B cell (primary cell): ENCODE measurements around the gene NLRC5. TPM values are rescaled to one million over a fixed set of nuclear protein-coding genes. Genes with fewer than 3 reads are reported as not detected.

Source experiments
- ATAC-seq: fragments of 200-7000 bp; cut with Tn5 transposase; one replicate; pipeline ENCODE4 v1.10.0; 2021; ENCODE audit warnings: low read depth, mild to moderate bottlenecking, moderate number of reproducible peaks, moderate library complexity
- CTCF ChIA-PET: fragments of 350-600 bp; sonication (Branson Sonifier 250); formaldehyde crosslinking; loops from one replicate; lab custom pipeline; 2021; ENCODE audit warnings: antibody characterized with exemption, inconsistent platforms; lab: Charles Lee
- POLR2A ChIA-PET: fragments of 350-600 bp; sonication (Branson Sonifier 250); formaldehyde crosslinking; loops from one replicate; lab custom pipeline; 2021; ENCODE audit warnings: antibody characterized with exemption; lab: Charles Lee
- DNase-seq: peaks from one replicate; pipeline ENCODE4 v3.0.0; 2013
- H2AFZ ChIP-seq: 2 replicates; pipeline ENCODE4 v1.6.1; 2012; ENCODE audit warnings: mild to moderate bottlenecking, low read depth, low read length; ENCODE audit not compliant: insufficient read depth, poor library complexity, severe bottlenecking
- H3K27ac ChIP-seq, 2 donors: 1 replicate in 1 of 2; 2 replicates in 1 of 2; pipeline ENCODE4 v1.5.1; 2012 to 2013; ENCODE audit warnings: low read length in 2 of 2, mild to moderate bottlenecking in 2 of 2, moderate library complexity in 1 of 2
- H3K27me3 ChIP-seq, 4 experiments: fragments of 200-600 bp in 1 of 4; sonication (generic) in 1 of 4; replicated peaks in 1 of 4; 1 replicate in 2 of 4; 2 replicates in 2 of 4; pipeline versions ENCODE4 v1.6.1 to v1.7.0; 2013 to 2016; ENCODE audit warnings: low read length in 3 of 4, mild to moderate bottlenecking in 2 of 4, mixed read lengths in 1 of 4, moderate library complexity in 1 of 4; ENCODE audit not compliant: insufficient read depth in 4 of 4, control insufficient read depth in 3 of 4; ENCODE audit errors: control extremely low read depth in 1 of 4
- H3K36me3 ChIP-seq, 2 experiments: replicated peaks in 1 of 2; 1 replicate in 1 of 2; 2 replicates in 1 of 2; pipeline versions ENCODE4 v1.6.1 to v1.7.1; 2013; ENCODE audit warnings: low read length in 1 of 2; ENCODE audit not compliant: insufficient read depth in 2 of 2, control insufficient read depth in 1 of 2; ENCODE audit errors: control extremely low read depth in 1 of 2, extremely low read depth in 1 of 2
- H3K4me1 ChIP-seq, 2 donors: fragments of 200-600 bp in 1 of 2; sonication (generic) in 1 of 2; 1 replicate in 1 of 2; 2 replicates in 1 of 2; pipeline versions ENCODE4 v1.5.1 to v1.6.1; 2013 to 2017; ENCODE audit warnings: low read length in 2 of 2; ENCODE audit not compliant: control insufficient read depth in 2 of 2, insufficient read depth in 2 of 2
- H3K4me2 ChIP-seq: replicated peaks from 2 replicates; pipeline ENCODE3; 2012; ENCODE audit warnings: mild to moderate bottlenecking, low read depth, low read length; ENCODE audit not compliant: poor library complexity, severe bottlenecking
- H3K4me3 ChIP-seq, 5 experiments: fragments of 200-600 bp in 1 of 5; sonication (generic) in 1 of 5; 1 replicate in 3 of 5; 2 replicates in 2 of 5; pipeline versions ENCODE4 v1.5.1 to v1.7.0; 2011 to 2016; ENCODE audit warnings: low read length in 4 of 5, mild to moderate bottlenecking in 4 of 5, low read depth in 2 of 5, control low read depth in 1 of 5, moderate library complexity in 1 of 5; ENCODE audit not compliant: insufficient read depth in 1 of 5; ENCODE audit errors: control extremely low read depth in 1 of 5, extremely low read depth in 1 of 5
- H3K79me2 ChIP-seq: fragments of 200-600 bp; sonication (generic); one replicate; pipeline ENCODE4 v1.6.0; 2016; ENCODE audit warnings: low read length; ENCODE audit not compliant: control insufficient read depth, insufficient read depth
- H3K9ac ChIP-seq: fragments of 200-600 bp; sonication (generic); 2 replicates; pipeline ENCODE4 v1.6.1; 2017; ENCODE audit warnings: mild to moderate bottlenecking, low read length, moderate library complexity
- H3K9me3 ChIP-seq, 3 donors: one replicate each; pipeline versions ENCODE4 v1.6.1 to v1.7.1; 2013; ENCODE audit warnings: low read length in 2 of 3; ENCODE audit not compliant: control insufficient read depth in 2 of 3, insufficient read depth in 1 of 3; ENCODE audit errors: control extremely low read depth in 1 of 3
- H4K20me1 ChIP-seq: 2 replicates; pipeline ENCODE4 v1.6.0; 2012; ENCODE audit warnings: mild to moderate bottlenecking, low read length; ENCODE audit not compliant: insufficient read depth, control insufficient read depth, poor library complexity, severe bottlenecking
- H3K27ac Mint-ChIP-seq: one replicate; pipeline ENCODE4 v1.8.0; 2021; ENCODE audit warnings: mixed read lengths
- H3K27me3 Mint-ChIP-seq: one replicate; pipeline ENCODE4 v1.8.0; 2021; ENCODE audit warnings: mixed read lengths
- H3K4me1 Mint-ChIP-seq: one replicate; pipeline ENCODE4 v1.8.0; 2021; ENCODE audit warnings: mixed read lengths
- H3K4me3 Mint-ChIP-seq: one replicate; pipeline ENCODE4 v1.8.0; 2021; ENCODE audit warnings: mixed read lengths
- H3K9me3 Mint-ChIP-seq: one replicate; pipeline ENCODE4 v1.8.0; 2022; ENCODE audit warnings: mixed read lengths; ENCODE audit not compliant: insufficient read depth
- CTCF ChIP-seq: fragments of 200-600 bp; IDR thresholded peaks from one replicate; pipeline ENCODE4 v1.8.0; 2022; ENCODE audit warnings: antibody characterized with exemption, mild to moderate bottlenecking
- EZH2 ChIP-seq: IDR thresholded peaks from 2 replicates; pipeline ENCODE4 v1.6.1; 2012; ENCODE audit warnings: borderline replicate concordance, low read depth, mild to moderate bottlenecking, moderate library complexity, low read length; ENCODE audit not compliant: insufficient read depth, poor library complexity, severe bottlenecking
- WGBS: methylation state at CpG from one replicate; pipeline ENCODE4 v1.1.5; 2013; ENCODE audit warnings: missing lambda C conversion rate; ENCODE audit not compliant: insufficient coverage; 5-methylcytosine and 5-hydroxymethylcytosine counted together
- intact Hi-C: fragments of 100-400 bp; cut with micrococcal nuclease; formaldehyde crosslinking; loops from one replicate; pipeline ENCODE4 v1.10.0; 2022
- polyA plus RNA-seq: library from polyadenylated mRNA; depleted of rRNA; stranded (reverse); fragments of >200 nt; gene quantifications from 2 replicates; pipeline ENCODE4 v1.2.3, GENCODE V29; 2012
- total RNA-seq, 2 donors: library from RNA; stranded (reverse); fragments of 120-200 nt in 1 of 2; gene quantifications; 1 replicate in 1 of 2; 2 replicates in 1 of 2; pipeline versions ENCODE4 v1.2.3 to v1.2.4, GENCODE V29; 2013 to 2022

NLRC5 gene
- total and polyA plus RNA-seq, 2 donors (not counting 1 experiment from before 2014, with no cell fraction given): 349 to 510 TPM

- 60% methylated on average over 1 of the region's 5 CpGs for WGBS
- Histone ChIP-seq H2AFZ (no peak overlapping the region), H3K4me1 (peaks cover 62 to 74% of the 10 kb centered on the region in 2 donors), H3K9ac (no peak overlapping the region), H3K4me3 (no peak overlapping the region), H3K4me2 (peak overlapping the region; percentile 38), H3K9me3 (peaks cover 0 to 9% (median 0%) of the 10 kb centered on the region in 3 donors), H3K27me3 (no peaks in the 10 kb centered on the region), H3K36me3 (peaks cover 0 to 7% of the 10 kb centered on the region in 2 experiments), H3K27ac (peak overlapping the region; percentile 42 to 62), H4K20me1 (no peaks in the 10 kb centered on the region), H3K79me2 (peaks cover 71% of the 10 kb centered on the region)
- no peaks in the 10 kb centered on the region for H3K27me3 Mint-ChIP-seq
- TF ChIP-seq EZH2 (no peak), CTCF (no peak)
- peak overlapping the region; percentile 59 for H3K4me3 Mint-ChIP-seq
- peaks cover 69% of the 10 kb centered on the region for H3K4me1 Mint-ChIP-seq
- intact Hi-C loops: no loop called here
- DNase-seq (no peak), ATAC-seq (no peak)
- H3K27ac Mint-ChIP-seq: peak overlapping the region; percentile 72
- POLR2A ChIA-PET: interaction anchor here (0.6 to 1.3 kb wide), 3 partner anchors 18 to 97 kb away, joined by 3 to 4 read pairs (median 3); partner anchors contain the start of gene NLRC5
- no peaks in the 10 kb centered on the region for H3K9me3 Mint-ChIP-seq
- CTCF ChIA-PET: interaction anchor here (1.2 to 7.5 kb wide), 3 partner anchors 12 to 43 kb away, joined by 3 to 49 read pairs (median 4); partner anchors contain the start of gene CETP
Measured at GRCh38 chr16:57007050-57007449, 17.7 kb downstream of the NLRC5 start.

GRCh38 chr16:57007530-57007929 lies 18.2 kb downstream of the NLRC5 start:
- intact Hi-C loops: no loop called here
- peak overlapping the region; percentile 42 to 62 for H3K27ac ChIP-seq
- 80% methylated on average over 1 of the region's 3 CpGs for WGBS

More at GRCh38 chr16:57007530-57007929, 18.2 kb downstream of the NLRC5 start:
- H3K9ac ChIP-seq: no peak overlapping the region
- no peak overlapping the region for H3K4me2 ChIP-seq
- no peak overlapping the region for H3K4me3 ChIP-seq
- H3K4me3 Mint-ChIP-seq: no peak overlapping the region
- H3K27me3 Mint-ChIP-seq: no peaks in the 10 kb centered on the region
- no peak for ATAC-seq
- H3K36me3 ChIP-seq: peaks cover 0 to 7% of the 10 kb centered on the region in 2 experiments
- H4K20me1 ChIP-seq: no peaks in the 10 kb centered on the region
- peaks cover 71% of the 10 kb centered on the region for H3K4me1 Mint-ChIP-seq
- peaks cover 63 to 77% of the 10 kb centered on the region in 2 donors for H3K4me1 ChIP-seq
- H3K27me3 ChIP-seq: no peaks in the 10 kb centered on the region
- H3K79me2 ChIP-seq: peaks cover 76% of the 10 kb centered on the region
- DNase-seq: no peak
- ChIA-PET CTCF (interaction anchor here (1.2 to 7.5 kb wide), 4 partner anchors 13 to 43 kb away, joined by 3 to 49 read pairs (median 5); partner anchors contain the start of gene CETP), POLR2A (interaction anchor here (0.6 to 1.3 kb wide), 3 partner anchors 19 to 97 kb away, joined by 3 to 4 read pairs (median 3); partner anchors contain the start of gene NLRC5)
- H3K9me3 Mint-ChIP-seq: no peaks in the 10 kb centered on the region
- TF ChIP-seq EZH2: no peak
- H3K9me3 ChIP-seq: peaks cover 0 to 6% (median 0%) of the 10 kb centered on the region in 3 donors
- H3K27ac Mint-ChIP-seq: peak overlapping the region; percentile 63
- H2AFZ ChIP-seq: no peak overlapping the region
